GM19023 (cell line): ENCODE results near the gene NAALADL2.

Experiments
- ATAC-seq: cut with Tn5 transposase; IDR thresholded peaks from one replicate; pipeline ENCODE4 v1.9.1; 2021; ENCODE audit warnings: mild to moderate bottlenecking, moderate library complexity; ENCODE audit not compliant: unreplicated experiment

NAALADL2 gene

GRCh38 chr3:175193815-175194518 is 334.8 kb downstream of the NAALADL2 start:
- ATAC-seq, result no peak

GRCh38 chr3:175198991-175199783 is 340.1 kb downstream of the NAALADL2 start:
- no peak for ATAC-seq

GRCh38 chr3:175199961-175200360 is 340.8 kb downstream of the NAALADL2 start:
- no peak for ATAC-seq

GRCh38 chr3:175200391-175201095 is 341.4 kb downstream of the NAALADL2 start:
- no peak for ATAC-seq

GRCh38 chr3:175207361-175207760 is 348.2 kb downstream of the NAALADL2 start:
- no peak for ATAC-seq

GRCh38 chr3:175208326-175208725 is 349.2 kb downstream of the NAALADL2 start:
- ATAC-seq, result no peak

- ATAC-seq, result no peak
These were observed 352.3 kb downstream of the NAALADL2 start for GRCh38 chr3:175211466-175211865.

- no peak for ATAC-seq
These were observed 353.8 kb downstream of the NAALADL2 start for GRCh38 chr3:175212896-175213295.

GRCh38 chr3:175214216-175214615 is 355.1 kb downstream of the NAALADL2 start:
- no peak for ATAC-seq

- ATAC-seq, result no peak
These were observed 356.7 kb downstream of the NAALADL2 start for GRCh38 chr3:175215833-175216232.

- ATAC-seq, result no peak
These were observed 363.2 kb downstream of the NAALADL2 start for GRCh38 chr3:175222356-175222755.

GRCh38 chr3:175224051-175224450 is 364.9 kb downstream of the NAALADL2 start:
- no peak for ATAC-seq

GRCh38 chr3:175226444-175226843 is 367.3 kb downstream of the NAALADL2 start:
- no peak for ATAC-seq

GRCh38 chr3:175227126-175227525 is 368.0 kb downstream of the NAALADL2 start:
- no peak for ATAC-seq

GRCh38 chr3:175233957-175234940 is 375.1 kb downstream of the NAALADL2 start:
- no peak for ATAC-seq

GRCh38 chr3:175238801-175239200 is 379.7 kb downstream of the NAALADL2 start:
- no peak for ATAC-seq

GRCh38 chr3:175240921-175241320 is 381.8 kb downstream of the NAALADL2 start:
- no peak for ATAC-seq

GRCh38 chr3:175242243-175242642 is 383.1 kb downstream of the NAALADL2 start:
- no peak for ATAC-seq

- no peak for ATAC-seq
These were observed 387.1 kb downstream of the NAALADL2 start for GRCh38 chr3:175246234-175246633.

GRCh38 chr3:175246766-175247165 is 387.6 kb downstream of the NAALADL2 start:
- no peak for ATAC-seq
